Mesendoderm (in vitro differentiated cells): ENCODE data around the gene SRGAP3.

Source experiments
- DNase-seq: peaks from one replicate; pipeline ENCODE4 v3.0.0; 2013
- H2AK5ac ChIP-seq: 2 replicates; pipeline ENCODE4 v1.6.1; 2013; ENCODE audit warnings: low read length, inconsistent platforms
- H2BK120ac ChIP-seq: 2 replicates; pipeline ENCODE4 v1.6.1; 2013; ENCODE audit warnings: low read depth, mild to moderate bottlenecking, low read length, moderate library complexity, mixed read lengths
- H2BK15ac ChIP-seq: replicated peaks from 2 replicates; pipeline ENCODE4 v1.6.1; 2013; ENCODE audit warnings: low read depth, mild to moderate bottlenecking, moderate library complexity
- H2BK5ac ChIP-seq: 2 replicates; pipeline ENCODE4 v1.6.1; 2013; ENCODE audit warnings: low read length, inconsistent platforms
- H3K18ac ChIP-seq: 2 replicates; pipeline ENCODE4 v1.6.1; 2013; ENCODE audit warnings: mild to moderate bottlenecking, low read length, mixed read lengths
- H3K23ac ChIP-seq: one replicate; pipeline ENCODE4 v1.6.1; 2013; ENCODE audit warnings: low read length
- H3K27ac ChIP-seq: 2 replicates; pipeline ENCODE4 v1.5.1; 2013; ENCODE audit warnings: low read depth, mild to moderate bottlenecking, inconsistent platforms, low read length, moderate library complexity
- H3K27me3 ChIP-seq: 2 replicates; pipeline ENCODE4 v1.6.1; 2013; ENCODE audit warnings: low read length, control low read depth, mild to moderate bottlenecking, inconsistent platforms; ENCODE audit not compliant: insufficient read depth, poor library complexity
- H3K36me3 ChIP-seq: 2 replicates; pipeline ENCODE4 v1.6.1; 2013; ENCODE audit warnings: low read length, inconsistent platforms; ENCODE audit not compliant: control insufficient read depth, insufficient read depth
- H3K4ac ChIP-seq: one replicate; pipeline ENCODE4 v1.6.1; 2013; ENCODE audit warnings: low read depth, mild to moderate bottlenecking, low read length, moderate library complexity
- H3K4me1 ChIP-seq: 2 replicates; pipeline ENCODE4 v1.6.1; 2013; ENCODE audit warnings: low read depth, low read length, inconsistent platforms; ENCODE audit not compliant: control insufficient read depth
- H3K4me2 ChIP-seq: 2 replicates; pipeline ENCODE4 v1.6.1; 2013; ENCODE audit warnings: low read length
- H3K4me3 ChIP-seq: 2 replicates; pipeline ENCODE4 v1.5.1; 2013; ENCODE audit warnings: mild to moderate bottlenecking, low read length
- H3K56ac ChIP-seq: one replicate; pipeline ENCODE4 v1.6.1; 2013; ENCODE audit warnings: low read length
- H3K79me1 ChIP-seq: 2 replicates; pipeline ENCODE4 v1.6.1; 2013; ENCODE audit warnings: low read length, inconsistent platforms
- H3K79me2 ChIP-seq: 2 replicates; pipeline ENCODE4 v1.6.1; 2013; ENCODE audit warnings: mild to moderate bottlenecking, low read length; ENCODE audit not compliant: control insufficient read depth, insufficient read depth
- H3K9ac ChIP-seq: 2 replicates; pipeline ENCODE4 v1.6.1; 2013; ENCODE audit warnings: low read length, inconsistent platforms
- H4K5ac ChIP-seq: one replicate; pipeline ENCODE4 v1.6.1; 2013; ENCODE audit warnings: low read length
- H4K8ac ChIP-seq: one replicate; pipeline ENCODE4 v1.6.1; 2013; ENCODE audit warnings: low read depth, mild to moderate bottlenecking, control low read depth, low read length, moderate library complexity
- WGBS: extraction: QIAGEN DNeasy Blood & Tissue Kit; methylation state at CpG from one replicate; pipeline ENCODE4 v1.1.7; 2013; ENCODE audit warnings: low lambda C conversion rate, missing lambda C conversion rate; ENCODE audit not compliant: insufficient coverage; ENCODE audit errors: extremely low coverage; 5-methylcytosine and 5-hydroxymethylcytosine counted together

The SRGAP3 gene

DNA sequence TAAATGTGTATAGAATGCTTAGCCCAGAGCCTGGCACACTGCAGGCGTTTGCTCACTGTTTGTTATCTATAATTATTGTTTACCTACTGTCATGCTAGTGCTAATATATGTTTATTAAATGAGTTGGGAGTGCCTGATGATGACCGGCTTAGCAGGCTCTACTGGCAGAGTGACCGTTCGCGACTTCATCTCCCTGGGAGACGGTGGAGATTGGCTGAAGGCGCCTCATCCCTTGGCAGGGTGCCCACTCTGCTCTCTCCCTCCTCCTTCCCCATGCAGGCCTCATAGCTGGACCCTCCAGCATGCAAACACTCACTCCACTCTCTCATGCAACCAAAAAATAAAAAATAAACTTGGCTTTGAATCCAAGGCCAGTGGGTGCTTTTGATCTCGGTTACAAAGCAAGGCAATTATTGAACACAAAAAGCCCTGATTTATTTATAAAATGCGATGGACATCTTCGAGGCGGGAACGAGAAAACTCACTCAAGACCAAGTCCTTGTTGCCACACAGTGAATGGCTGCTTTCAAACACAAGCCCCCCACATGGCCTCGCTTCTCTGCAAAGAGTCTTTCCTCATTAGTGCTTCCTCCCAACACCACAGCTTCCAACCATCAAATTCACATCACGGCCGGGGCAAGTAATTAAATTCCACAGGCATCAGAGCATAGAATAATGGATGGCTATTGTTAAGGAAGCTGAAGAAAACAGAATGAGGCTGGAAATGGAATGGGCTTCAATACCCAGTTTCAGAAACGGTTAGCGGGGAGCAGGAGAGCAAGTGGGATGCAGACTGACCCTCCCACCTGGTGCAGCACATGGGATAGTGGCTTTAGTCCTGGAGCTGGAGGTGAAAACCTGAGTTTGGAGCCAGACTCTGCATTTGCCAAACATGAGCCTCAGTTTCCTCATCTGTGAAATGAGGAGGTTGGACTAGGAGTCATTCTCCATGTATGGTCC, 150.4 kb downstream of the SRGAP3 start:
- Histone ChIP-seq H3K4me2 (no peak overlapping the region), H3K79me2 (no peaks in the 10 kb centered on the region), H3K36me3 (no peaks in the 10 kb centered on the region), H2AK5ac (no peak overlapping the region), H3K27me3 (no peaks in the 10 kb centered on the region), H3K56ac (no peak overlapping the region), H4K5ac (no peak overlapping the region), H3K4me1 (no peaks in the 10 kb centered on the region), H3K27ac (no peak overlapping the region), H4K8ac (no peak overlapping the region), H2BK5ac (no peak overlapping the region), H3K9ac (no peak overlapping the region), H3K4ac (no peak overlapping the region), H3K79me1 (no peaks in the 10 kb centered on the region), H2BK120ac (no peak overlapping the region), H3K23ac (no peak overlapping the region), H2BK15ac (no peak overlapping the region), H3K18ac (no peak overlapping the region), H3K4me3 (no peak overlapping the region)
- WGBS: no CpG with 5 or more reads among the region's 17 CpGs
- no peak for DNase-seq

DNA sequence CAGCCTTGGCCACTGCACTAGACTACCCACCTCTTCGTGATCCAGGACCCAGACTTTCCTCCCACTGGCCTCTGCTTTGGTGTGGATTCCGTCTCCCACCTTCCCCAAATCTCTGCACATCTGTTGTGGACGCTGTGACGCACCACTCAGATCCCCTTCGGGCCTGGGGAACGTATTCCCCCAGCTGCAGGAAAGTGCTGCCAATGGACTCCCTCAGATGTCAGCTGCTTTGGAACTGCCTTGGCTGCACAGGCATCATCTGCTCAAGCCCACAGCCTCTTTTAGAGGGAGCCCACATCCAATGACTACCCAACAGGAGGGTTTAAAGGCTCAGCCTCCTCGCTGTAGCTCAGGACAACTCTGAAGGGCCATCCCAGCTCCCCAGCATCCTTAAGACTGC, 152.0 kb downstream of the SRGAP3 start:
- H3K56ac ChIP-seq: no peak overlapping the region
- H4K8ac ChIP-seq: no peak overlapping the region
- H3K9ac ChIP-seq: no peak overlapping the region
- H3K23ac ChIP-seq: no peak overlapping the region
- no peak overlapping the region for H2BK5ac ChIP-seq
- no peak overlapping the region for H4K5ac ChIP-seq
- no peak overlapping the region for H2BK15ac ChIP-seq
- no peak overlapping the region for H3K27ac ChIP-seq
- no peaks in the 10 kb centered on the region for H3K27me3 ChIP-seq
- DNase-seq: no peak
- H3K79me1 ChIP-seq: no peaks in the 10 kb centered on the region
- no peak overlapping the region for H2BK120ac ChIP-seq
- no peak overlapping the region for H3K4me3 ChIP-seq
- no CpG with 5 or more reads among the region's 7 CpGs for WGBS
- H2AK5ac ChIP-seq: no peak overlapping the region
- no peaks in the 10 kb centered on the region for H3K4me1 ChIP-seq
- no peak overlapping the region for H3K18ac ChIP-seq
- no peak overlapping the region for H3K4ac ChIP-seq
- H3K79me2 ChIP-seq: no peaks in the 10 kb centered on the region
- no peak overlapping the region for H3K4me2 ChIP-seq
- H3K36me3 ChIP-seq: no peaks in the 10 kb centered on the region

DNA sequence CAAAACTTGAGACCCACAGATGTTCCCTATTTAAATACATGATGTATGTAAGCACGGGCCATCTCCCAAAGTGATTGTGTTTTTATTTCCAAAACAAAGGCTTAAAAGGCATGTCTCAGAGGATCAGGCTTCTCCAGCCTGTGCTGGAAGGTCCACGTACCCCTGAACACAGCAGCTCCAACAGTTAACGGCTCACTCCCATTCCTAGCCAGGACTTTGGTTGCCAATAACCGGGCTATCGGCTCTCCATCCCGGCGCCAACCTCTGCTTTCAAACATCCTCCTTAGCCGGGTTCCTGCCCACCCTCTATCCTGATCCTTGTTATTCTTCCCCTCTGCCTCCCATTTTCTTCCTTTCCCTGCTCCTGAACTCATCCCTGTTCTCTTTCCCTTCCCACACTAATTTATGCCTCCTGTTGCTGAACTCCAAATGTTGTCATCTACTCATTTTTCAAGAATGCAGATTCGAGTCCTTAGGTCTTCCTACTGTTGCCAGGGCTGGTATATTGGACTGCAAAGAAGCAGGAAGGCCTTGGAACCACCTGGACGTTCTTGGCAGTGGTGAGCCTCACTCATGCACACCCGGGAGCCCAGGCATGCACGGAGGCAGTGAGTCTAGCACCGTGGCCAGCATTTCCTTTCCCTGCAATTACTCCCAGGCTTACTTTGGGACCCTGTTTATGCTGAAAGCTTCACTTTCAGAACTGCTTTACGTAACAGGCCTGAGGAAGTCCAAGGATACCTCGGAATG, 157.8 kb downstream of the SRGAP3 start:
- no peak overlapping the region for H2BK120ac ChIP-seq
- H4K8ac ChIP-seq: no peak overlapping the region
- H3K36me3 ChIP-seq: no peaks in the 10 kb centered on the region
- H3K18ac ChIP-seq: no peak overlapping the region
- no peak overlapping the region for H3K4me3 ChIP-seq
- no peaks in the 10 kb centered on the region for H3K79me1 ChIP-seq
- H2BK15ac ChIP-seq: no peak overlapping the region
- H3K23ac ChIP-seq: no peak overlapping the region
- no peak overlapping the region for H3K9ac ChIP-seq
- no peak overlapping the region for H4K5ac ChIP-seq
- no peaks in the 10 kb centered on the region for H3K27me3 ChIP-seq
- H3K4me1 ChIP-seq: peaks cover 1% of the 10 kb centered on the region
- H2AK5ac ChIP-seq: no peak overlapping the region
- H3K4me2 ChIP-seq: no peak overlapping the region
- DNase-seq: no peak
- WGBS: no CpG with 5 or more reads among the region's 15 CpGs
- H3K79me2 ChIP-seq: no peaks in the 10 kb centered on the region
- no peak overlapping the region for H3K56ac ChIP-seq
- H2BK5ac ChIP-seq: no peak overlapping the region
- H3K4ac ChIP-seq: no peak overlapping the region
- no peak overlapping the region for H3K27ac ChIP-seq

DNA sequence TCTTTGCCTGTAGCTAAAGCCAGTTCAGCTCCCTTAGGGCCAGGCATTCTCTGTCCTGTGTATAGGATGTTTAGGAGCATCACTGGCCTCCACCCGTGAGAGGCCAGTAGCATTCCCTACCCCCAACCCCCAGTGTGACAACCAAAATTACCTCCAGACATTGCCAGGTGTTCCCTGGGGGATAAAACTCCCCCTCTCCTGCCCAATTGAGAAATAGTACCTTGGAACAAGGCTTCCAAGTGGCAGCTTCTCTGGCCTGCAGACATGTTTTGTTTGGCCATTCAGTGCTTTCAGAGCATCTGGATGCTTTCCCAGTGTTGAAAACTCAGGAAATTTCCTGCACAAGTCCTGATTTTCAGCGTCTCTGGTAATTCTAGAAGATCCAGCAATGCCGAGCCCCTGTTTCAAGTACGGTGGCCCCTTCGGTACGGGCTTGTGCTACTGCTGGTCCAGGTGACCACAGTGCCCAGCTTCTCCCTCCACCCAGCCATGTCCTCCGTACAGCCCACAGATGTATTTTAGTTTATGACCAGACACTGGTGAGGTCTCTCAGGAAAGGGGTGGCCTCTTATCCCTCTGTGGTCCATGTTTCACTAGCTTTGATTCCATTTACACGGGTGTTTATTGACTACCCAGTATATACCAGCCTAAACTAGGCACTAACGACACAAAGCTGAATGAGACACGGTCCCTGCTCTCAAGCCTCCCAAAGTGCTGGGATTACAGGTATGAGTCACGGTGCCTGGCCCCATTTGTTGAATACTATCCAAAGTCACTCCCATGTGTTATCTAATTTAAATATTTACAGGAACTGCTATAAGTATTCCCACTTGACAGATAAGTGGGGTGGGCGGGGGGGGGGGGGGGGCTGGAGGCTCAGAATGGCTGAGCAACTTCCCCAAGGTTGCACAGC, 160.7 kb downstream of the SRGAP3 start:
- DNase-seq: no peak
- no peak overlapping the region for H3K56ac ChIP-seq
- H3K79me2 ChIP-seq: no peaks in the 10 kb centered on the region
- H3K18ac ChIP-seq: no peak overlapping the region
- peaks cover 1% of the 10 kb centered on the region for H3K4me1 ChIP-seq
- H3K9ac ChIP-seq: no peak overlapping the region
- H2BK120ac ChIP-seq: no peak overlapping the region
- no peak overlapping the region for H2BK5ac ChIP-seq
- H3K79me1 ChIP-seq: no peaks in the 10 kb centered on the region
- no peak overlapping the region for H2AK5ac ChIP-seq
- no peak overlapping the region for H3K27ac ChIP-seq
- H3K4me3 ChIP-seq: no peak overlapping the region
- H4K8ac ChIP-seq: no peak overlapping the region
- H4K5ac ChIP-seq: no peak overlapping the region
- no peak overlapping the region for H3K4ac ChIP-seq
- H3K23ac ChIP-seq: no peak overlapping the region
- no peaks in the 10 kb centered on the region for H3K27me3 ChIP-seq
- H3K36me3 ChIP-seq: no peaks in the 10 kb centered on the region
- WGBS: no CpG with 5 or more reads among the region's 12 CpGs
- H3K4me2 ChIP-seq: no peak overlapping the region
- H2BK15ac ChIP-seq: no peak overlapping the region

DNA sequence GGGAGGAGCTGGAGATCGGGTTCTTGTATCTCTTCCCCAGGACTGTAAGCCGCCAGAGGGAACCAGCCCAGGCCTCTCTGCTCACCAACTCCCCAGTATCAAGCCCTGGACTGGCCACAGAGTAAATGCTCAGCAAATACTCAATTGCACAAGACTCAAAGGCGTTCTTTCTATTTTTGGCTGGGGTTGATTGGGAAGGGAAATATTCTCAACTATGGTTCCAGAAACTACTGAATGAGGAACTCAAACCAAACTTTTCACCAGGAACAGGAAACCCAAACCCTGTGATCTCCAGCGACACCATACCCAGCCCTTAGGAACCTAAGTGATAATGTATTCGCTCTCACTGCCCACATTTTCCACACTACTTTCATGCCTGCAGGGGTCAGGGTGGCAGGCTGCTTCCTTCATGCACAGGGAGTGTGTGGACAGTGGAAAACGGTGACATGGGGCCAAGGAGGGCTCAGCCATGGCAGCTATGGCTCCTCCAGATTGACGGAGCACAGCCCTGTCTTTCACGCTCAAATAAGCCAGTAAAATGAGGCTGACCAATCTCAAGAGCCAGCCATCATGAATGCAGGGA, 161.5 kb downstream of the SRGAP3 start:
- Histone ChIP-seq H3K79me1 (no peaks in the 10 kb centered on the region), H2BK5ac (no peak overlapping the region), H3K4me1 (peaks cover 1% of the 10 kb centered on the region), H2BK15ac (no peak overlapping the region), H3K27ac (no peak overlapping the region), H3K23ac (no peak overlapping the region), H3K79me2 (no peaks in the 10 kb centered on the region), H3K18ac (no peak overlapping the region), H3K9ac (no peak overlapping the region), H2BK120ac (no peak overlapping the region), H3K4me3 (no peak overlapping the region), H3K27me3 (no peaks in the 10 kb centered on the region), H4K5ac (no peak overlapping the region), H4K8ac (no peak overlapping the region), H3K36me3 (no peaks in the 10 kb centered on the region), H3K4ac (no peak overlapping the region), H3K4me2 (no peak overlapping the region), H2AK5ac (no peak overlapping the region), H3K56ac (no peak overlapping the region)
- DNase-seq: no peak
- no CpG with 5 or more reads among the region's 8 CpGs for WGBS
